ENCODE measurements around the gene BABAM2. TPM values are rescaled to one million over a fixed set of nuclear protein-coding genes. Genes with fewer than 3 reads are reported as not detected.

The BABAM2 gene
- total RNA-seq, 4 donors from 2014 or later = 24.3 to 46.1 (median 44.5) TPM

- Histone ChIP-seq H3K9me3 (no peaks in the 10 kb centered on the region), H3K36me3 (peaks cover 0 to 3% (median 0%) of the 10 kb centered on the region in 3 donors), H3K27me3 (no peaks in the 10 kb centered on the region), H3K27ac (no peak overlapping the region), H3K4me3 (no peak overlapping the region), H3K4me1 (no peaks in the 10 kb centered on the region)
- TF ChIP-seq EP300 (IDR thresholded peaks at IDR 0.05) (no peak), CTCF (IDR thresholded peaks at IDR 0.05) (no peak), POLR2A (IDR thresholded peaks at IDR 0.05) (no peak)
- DNase-seq (ENCODE audit: low spot score in 2 of 2) = no peak
- WGBS, 2 donors = 97% methylated on average over 5 of the region's 5 CpGs
Observed at GRCh38 chr2:28288620-28289019, 398.1 kb downstream of the BABAM2 start.

DNA sequence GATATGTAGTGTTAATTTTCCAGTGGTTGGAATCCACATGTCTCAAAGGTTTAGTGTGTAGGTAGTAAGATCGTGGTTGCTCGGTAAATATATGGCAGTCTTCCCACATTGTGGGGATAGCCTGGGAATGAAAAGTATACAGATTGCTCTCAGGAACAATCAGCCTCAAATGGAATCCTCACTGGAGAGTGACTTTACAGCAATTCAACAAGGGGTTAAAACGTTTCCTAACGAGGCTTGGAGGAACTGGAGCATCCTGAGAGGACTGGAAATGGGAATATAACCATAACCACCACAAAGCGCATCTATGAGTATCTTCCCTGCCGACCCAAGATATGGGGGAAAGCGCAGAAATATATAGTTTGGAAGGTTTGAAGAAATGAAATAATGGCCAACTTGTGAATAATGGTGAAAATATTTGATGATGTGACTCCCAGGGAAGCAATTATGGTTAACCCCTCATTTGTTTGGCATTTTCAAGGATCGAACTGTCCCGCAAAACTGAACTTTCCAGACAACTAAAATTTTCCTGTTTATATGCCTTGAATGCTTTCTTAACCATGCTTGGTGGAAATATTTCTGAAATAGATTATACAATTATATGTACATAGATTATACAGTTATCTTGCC lies 401.4 kb downstream of the BABAM2 start:
- TF ChIP-seq EP300 (IDR thresholded peaks at IDR 0.05) (no peak), POLR2A (IDR thresholded peaks at IDR 0.05) (no peak), CTCF (IDR thresholded peaks at IDR 0.05) (no peak)
- no peak overlapping the region for H3K4me3 ChIP-seq
- 77 to 81% methylated on average over 9 of the region's 9 CpGs for WGBS, 2 donors
- H3K9me3 ChIP-seq = no peaks in the 10 kb centered on the region
- peaks cover 0 to 3% (median 0%) of the 10 kb centered on the region in 3 donors for H3K36me3 ChIP-seq
- no peak overlapping the region for H3K27ac ChIP-seq
- no peaks in the 10 kb centered on the region for H3K4me1 ChIP-seq
- no peaks in the 10 kb centered on the region for H3K27me3 ChIP-seq
- no peak for DNase-seq (ENCODE audit: low spot score in 2 of 2)

DNA sequence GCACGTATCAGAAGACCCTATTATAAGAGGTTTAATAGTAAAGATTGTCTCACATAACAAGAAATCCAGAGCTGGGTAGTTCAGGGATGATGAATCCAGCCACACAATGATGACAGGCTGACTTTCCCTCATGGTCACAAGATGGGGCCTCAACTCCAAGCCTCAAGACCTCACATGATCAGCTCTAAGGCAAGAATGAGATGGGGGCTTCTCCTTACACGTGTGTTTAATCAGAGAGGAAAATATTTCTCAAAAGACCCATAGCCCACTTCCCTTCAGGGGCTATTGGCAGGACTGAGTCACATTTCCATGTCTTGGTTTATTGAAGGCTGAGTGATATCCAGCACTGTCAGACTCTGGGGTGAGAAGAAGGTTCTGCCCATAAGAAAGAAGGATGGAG lies 402.0 kb downstream of the BABAM2 start:
- no peak for TF ChIP-seq CTCF (IDR thresholded peaks at IDR 0.05)
- TF ChIP-seq EP300 (IDR thresholded peaks at IDR 0.05) = no peak
- no peak for TF ChIP-seq POLR2A (IDR thresholded peaks at IDR 0.05)
- H3K4me1 ChIP-seq = no peaks in the 10 kb centered on the region
- H3K4me3 ChIP-seq = no peak overlapping the region
- peaks cover 0 to under 1% (median 0%) of the 10 kb centered on the region in 3 donors for H3K36me3 ChIP-seq
- no peak for DNase-seq (ENCODE audit: low spot score in 2 of 2)
- no peaks in the 10 kb centered on the region for H3K9me3 ChIP-seq
- no peak overlapping the region for H3K27ac ChIP-seq
- 72 to 75% methylated on average over 2 of the region's 2 CpGs for WGBS, 2 donors
- no peaks in the 10 kb centered on the region for H3K27me3 ChIP-seq

GRCh38 chr2:28293416-28293815 lies 402.9 kb downstream of the BABAM2 start:
- WGBS, 2 donors = 70 to 71% methylated on average over 5 of the region's 5 CpGs
- H3K27ac ChIP-seq = no peak overlapping the region
- no peak for TF ChIP-seq POLR2A (IDR thresholded peaks at IDR 0.05)
- no peak for TF ChIP-seq EP300 (IDR thresholded peaks at IDR 0.05)
- no peak for TF ChIP-seq CTCF (IDR thresholded peaks at IDR 0.05)
- H3K27me3 ChIP-seq = no peaks in the 10 kb centered on the region
- no peaks in the 10 kb centered on the region for H3K9me3 ChIP-seq
- peaks cover 0 to 4% (median 0%) of the 10 kb centered on the region in 3 donors for H3K36me3 ChIP-seq
- no peak for DNase-seq (ENCODE audit: low spot score in 2 of 2)
- no peak overlapping the region for H3K4me3 ChIP-seq
- no peaks in the 10 kb centered on the region for H3K4me1 ChIP-seq

DNA sequence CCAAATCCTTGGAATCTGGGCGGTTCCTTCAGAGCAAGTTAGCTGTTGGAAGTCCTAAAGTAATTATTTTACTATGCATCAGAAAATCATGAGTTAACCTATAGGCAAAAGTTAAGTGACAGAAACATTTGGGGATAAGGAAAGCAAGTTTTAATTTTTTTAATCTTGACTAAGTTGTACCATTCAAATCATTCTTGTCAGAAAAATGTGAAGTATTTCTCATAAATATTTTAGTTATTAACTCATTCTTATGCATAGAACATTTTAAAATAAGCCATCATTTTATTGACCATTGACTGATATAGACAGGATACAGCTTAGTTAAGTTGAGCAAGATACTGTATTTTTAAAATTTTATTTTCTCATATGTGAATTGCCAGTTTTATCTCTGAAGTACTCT lies 403.9 kb downstream of the BABAM2 start:
- H3K27ac ChIP-seq = no peak overlapping the region
- no peak overlapping the region for H3K4me3 ChIP-seq
- no peaks in the 10 kb centered on the region for H3K4me1 ChIP-seq
- WGBS, 2 donors = 41 to 63% methylated on average over 1 of the region's 1 CpG
- H3K27me3 ChIP-seq = no peaks in the 10 kb centered on the region
- DNase-seq (ENCODE audit: low spot score in 2 of 2) = no peak
- H3K36me3 ChIP-seq = peaks cover 0 to 13% (median 0%) of the 10 kb centered on the region in 3 donors
- H3K9me3 ChIP-seq = no peaks in the 10 kb centered on the region
- TF ChIP-seq CTCF (IDR thresholded peaks at IDR 0.05) = no peak
- no peak for TF ChIP-seq EP300 (IDR thresholded peaks at IDR 0.05)
- no peak for TF ChIP-seq POLR2A (IDR thresholded peaks at IDR 0.05)
